Measurements from ENCODE around the gene ITSN1. TPM values are rescaled to one million over a fixed set of nuclear protein-coding genes. Genes with fewer than 3 reads are reported as not detected.

The ITSN1 gene
- total RNA-seq, 4 donors from 2014 or later, result 37.0 to 123 (median 61.1) TPM

DNA sequence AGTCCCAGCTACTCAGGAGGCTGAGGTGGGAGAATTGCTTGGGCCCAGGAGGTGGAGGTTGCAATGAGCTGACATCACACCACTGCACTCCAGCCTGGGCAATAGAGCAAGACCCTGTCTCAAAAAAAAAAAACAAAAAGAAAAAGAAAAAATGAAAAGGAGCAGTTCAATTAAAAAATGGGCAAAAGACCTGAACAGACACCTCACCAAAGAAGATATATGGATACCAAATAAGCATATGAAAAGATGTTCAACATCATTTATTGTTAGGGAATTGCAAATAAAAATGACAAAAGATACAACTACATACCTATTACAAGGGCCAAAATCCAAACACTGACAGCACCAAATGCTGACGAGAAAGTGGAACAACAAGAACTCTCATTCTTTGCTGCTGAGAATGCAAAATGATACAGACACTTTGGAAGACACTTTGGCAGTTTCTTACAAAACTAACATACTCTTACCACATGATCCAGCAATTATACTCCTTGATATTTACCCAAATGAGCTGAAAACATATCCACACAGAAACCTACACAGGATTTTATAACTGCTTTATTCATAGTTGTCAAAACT, 302.0 kb downstream of the ITSN1 start:
- in situ Hi-C loops (cut with MboI; ENCODE audit: low pct_ligation_motif_present in 1 of 4, low pct_unique_long_range_greater_than_20kb in 1 of 4, low sequenced_read_pairs in 3 of 4) (loop anchor here in 1 of 4 donors (25.0 kb wide), 1 partner anchor 268 kb away; no protein-coding TSS in a partner anchor), intact Hi-C loops (cut with DNase I; ENCODE audit: low total_unique reads) (loop anchor here (5.0 kb wide), 1 partner anchor 258 kb away; no protein-coding TSS in a partner anchor)
- H3K27ac ChIP-seq, result no peak overlapping the region
- no peaks in the 10 kb centered on the region for H3K27me3 ChIP-seq
- no peak for DNase-seq
- H3K9me3 ChIP-seq, result no peaks in the 10 kb centered on the region
- TF ChIP-seq POLR2AphosphoS5 (IDR thresholded peaks at IDR 0.05) (no peak), POLR2A (IDR thresholded peaks at IDR 0.05) (no peak), EP300 (IDR thresholded peaks at IDR 0.05; ENCODE audit: low read depth) (no peak)
- TF ChIP-seq, protein P1, sequence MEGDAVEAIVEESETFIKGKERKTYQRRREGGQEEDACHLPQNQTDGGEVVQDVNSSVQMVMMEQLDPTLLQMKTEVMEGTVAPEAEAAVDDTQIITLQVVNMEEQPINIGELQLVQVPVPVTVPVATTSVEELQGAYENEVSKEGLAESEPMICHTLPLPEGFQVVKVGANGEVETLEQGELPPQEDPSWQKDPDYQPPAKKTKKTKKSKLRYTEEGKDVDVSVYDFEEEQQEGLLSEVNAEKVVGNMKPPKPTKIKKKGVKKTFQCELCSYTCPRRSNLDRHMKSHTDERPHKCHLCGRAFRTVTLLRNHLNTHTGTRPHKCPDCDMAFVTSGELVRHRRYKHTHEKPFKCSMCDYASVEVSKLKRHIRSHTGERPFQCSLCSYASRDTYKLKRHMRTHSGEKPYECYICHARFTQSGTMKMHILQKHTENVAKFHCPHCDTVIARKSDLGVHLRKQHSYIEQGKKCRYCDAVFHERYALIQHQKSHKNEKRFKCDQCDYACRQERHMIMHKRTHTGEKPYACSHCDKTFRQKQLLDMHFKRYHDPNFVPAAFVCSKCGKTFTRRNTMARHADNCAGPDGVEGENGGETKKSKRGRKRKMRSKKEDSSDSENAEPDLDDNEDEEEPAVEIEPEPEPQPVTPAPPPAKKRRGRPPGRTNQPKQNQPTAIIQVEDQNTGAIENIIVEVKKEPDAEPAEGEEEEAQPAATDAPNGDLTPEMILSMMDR (IDR thresholded peaks at IDR 0.05), result no peak
- peaks cover 18 to 29% (median 23%) of the 10 kb centered on the region in 4 donors for H3K4me1 ChIP-seq
- 92 to 100% methylated on average over 1 of the region's 1 CpG for WGBS, 2 donors (ENCODE audit: low coverage in 1 of 2)
- no peak overlapping the region for H3K4me3 ChIP-seq
- no peaks in the 10 kb centered on the region for H3K36me3 ChIP-seq

DNA sequence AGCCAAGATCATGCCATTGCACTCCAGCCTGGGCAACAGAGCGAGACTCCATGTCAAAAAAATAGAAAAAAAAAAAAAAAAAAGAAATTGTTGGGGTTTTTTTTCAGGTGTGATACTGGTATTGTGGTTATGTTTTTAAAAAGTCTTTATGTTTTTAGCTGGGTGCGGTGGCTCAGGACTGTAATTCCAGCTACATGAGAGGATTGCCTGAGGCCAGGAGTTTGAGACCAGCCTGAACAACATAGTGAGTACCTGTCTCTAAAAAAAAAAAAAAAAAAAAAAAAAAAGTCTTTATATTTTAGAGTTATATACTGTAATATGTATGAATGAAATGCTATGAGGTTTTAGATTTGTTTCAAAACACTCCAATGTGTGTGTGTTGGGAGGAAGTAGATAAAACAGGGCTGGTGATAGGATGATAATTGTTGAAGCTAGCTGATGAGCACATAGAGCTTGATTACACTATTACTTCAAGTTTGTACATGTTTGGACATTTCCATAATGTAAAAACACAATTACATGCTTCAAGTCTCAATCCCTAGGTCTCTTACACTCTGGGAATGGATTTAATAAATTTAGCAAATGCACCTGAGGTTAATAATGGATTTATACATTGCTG, 303.5 kb downstream of the ITSN1 start:
- Histone ChIP-seq H3K9me3 (no peaks in the 10 kb centered on the region), H3K27ac (no peak overlapping the region), H3K4me3 (no peak overlapping the region), H3K36me3 (no peaks in the 10 kb centered on the region), H3K4me1 (peaks cover 18 to 29% (median 23%) of the 10 kb centered on the region in 4 donors), H3K27me3 (no peaks in the 10 kb centered on the region)
- 92 to 100% methylated on average over 2 of the region's 2 CpGs for WGBS, 2 donors (ENCODE audit: low coverage in 1 of 2)
- intact Hi-C loops (cut with DNase I; ENCODE audit: low total_unique reads), result no loop called here
- DNase-seq, result no peak
- no peak for TF ChIP-seq EP300 (IDR thresholded peaks at IDR 0.05; ENCODE audit: low read depth)
- TF ChIP-seq POLR2A (IDR thresholded peaks at IDR 0.05), result no peak
- no peak for TF ChIP-seq POLR2AphosphoS5 (IDR thresholded peaks at IDR 0.05)
- TF ChIP-seq, protein P1 (IDR thresholded peaks at IDR 0.05), result no peak
- in situ Hi-C loops (cut with MboI; ENCODE audit: low pct_ligation_motif_present in 1 of 4, low pct_unique_long_range_greater_than_20kb in 1 of 4, low sequenced_read_pairs in 3 of 4), result loop anchor here in 1 of 4 donors (25.0 kb wide), 1 partner anchor 267 kb away; no protein-coding TSS in a partner anchor

DNA sequence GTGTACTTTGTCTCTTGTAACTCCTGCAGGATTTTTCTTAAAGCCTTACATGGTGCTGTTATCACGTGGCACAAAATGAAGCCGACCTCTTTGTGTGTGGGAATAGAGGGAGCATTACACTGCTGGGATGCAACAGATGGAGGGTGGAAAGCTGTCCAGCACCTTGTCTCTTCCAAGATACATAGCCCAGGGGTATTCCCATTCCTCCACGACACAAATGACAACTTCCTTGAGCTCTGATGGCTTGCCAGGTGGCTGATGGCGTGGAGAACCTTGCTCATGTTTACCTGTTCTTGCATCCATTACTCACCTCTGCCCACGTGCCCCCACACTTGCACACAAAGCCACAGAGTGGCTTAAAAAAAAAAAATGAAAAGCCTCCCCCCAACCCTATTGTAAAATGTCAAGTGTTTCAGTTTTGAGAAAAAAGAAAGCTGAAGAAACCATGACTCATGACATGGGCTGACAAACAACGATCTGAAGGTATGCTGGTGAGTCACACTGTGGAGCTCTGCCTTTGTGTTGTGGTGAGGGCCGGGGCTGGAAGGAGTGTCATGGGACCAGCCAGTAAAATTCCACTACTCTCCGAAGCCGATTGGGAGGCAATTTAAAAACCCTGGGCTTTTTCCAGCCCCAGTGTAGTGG, 305.3 kb downstream of the ITSN1 start:
- 13 to 15% methylated on average over 5 to 9 of the region's 9 CpGs for WGBS, 2 donors (ENCODE audit: low coverage in 1 of 2)
- intact Hi-C loops (cut with DNase I; ENCODE audit: low total_unique reads), result no loop called here

DNA sequence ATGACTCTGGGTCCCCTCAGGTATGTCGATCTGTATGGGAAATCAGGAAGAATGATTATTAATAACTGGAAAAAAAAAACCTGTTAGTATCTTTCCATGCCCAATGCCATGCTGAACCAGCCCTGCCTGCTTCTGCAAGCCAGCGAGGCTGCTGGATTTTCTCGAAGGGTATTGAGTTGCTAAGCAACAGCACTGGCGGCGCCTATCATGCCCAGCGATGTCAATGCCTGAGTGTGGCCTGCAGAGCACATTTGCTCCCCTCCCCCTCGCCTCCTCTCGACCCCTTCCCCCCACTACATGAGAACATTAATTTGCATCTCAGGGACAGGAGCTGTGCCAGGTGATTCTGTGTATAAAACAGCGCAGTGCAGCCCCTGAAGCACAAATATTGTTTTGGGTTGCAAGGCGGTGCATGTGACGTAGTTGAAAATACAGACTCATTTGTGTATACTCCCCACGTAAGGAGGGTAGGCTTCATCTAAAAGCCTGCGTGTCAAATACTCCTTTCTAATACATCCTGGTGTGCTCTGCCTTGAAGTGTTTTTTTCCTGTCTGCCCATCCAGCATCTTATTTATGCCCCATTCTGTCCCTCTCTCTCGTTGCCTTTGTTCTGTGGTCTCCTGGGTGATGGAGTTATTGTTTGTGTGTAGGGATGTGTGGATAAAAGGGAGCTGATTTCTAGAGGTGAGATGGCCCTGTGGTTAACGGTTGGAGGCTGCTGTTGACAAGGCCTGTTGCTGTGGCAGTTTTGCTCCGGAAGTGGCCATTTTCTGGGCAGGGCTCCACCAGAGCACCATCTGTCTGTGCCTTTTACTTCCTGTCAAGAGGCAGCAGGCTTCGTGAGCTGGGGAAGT, 306.0 kb downstream of the ITSN1 start:
- Histone ChIP-seq H3K27me3 (no peaks in the 10 kb centered on the region), H3K4me3 (peak overlapping the region in 2 of 4 donors; percentile 1 to 2), H3K27ac (peak overlapping the region; percentile 75 to 90 (median 84)), H3K4me1 (peaks cover 16 to 28% (median 23%) of the 10 kb centered on the region in 4 donors), H3K36me3 (no peaks in the 10 kb centered on the region), H3K9me3 (no peaks in the 10 kb centered on the region)
- WGBS, 2 donors (ENCODE audit: low coverage in 1 of 2), result 36 to 67% methylated on average over 6 to 17 of the region's 17 CpGs
- no peak for TF ChIP-seq EP300 (IDR thresholded peaks at IDR 0.05; ENCODE audit: low read depth)
- TF ChIP-seq POLR2A (IDR thresholded peaks at IDR 0.05), result peak; percentile 19
- TF ChIP-seq, protein P1 (IDR thresholded peaks at IDR 0.05), result no peak
- peak in 1 of 3 donors; percentile 5 for TF ChIP-seq POLR2AphosphoS5 (IDR thresholded peaks at IDR 0.05)
- intact Hi-C loops (cut with DNase I; ENCODE audit: low total_unique reads), result no loop called here
- in situ Hi-C loops (cut with MboI; ENCODE audit: low pct_ligation_motif_present in 1 of 4, low pct_unique_long_range_greater_than_20kb in 1 of 4, low sequenced_read_pairs in 3 of 4), result loop anchor here in 1 of 4 donors (25.0 kb wide), 1 partner anchor 264 kb away; no protein-coding TSS in a partner anchor
- peak; percentile 77 for DNase-seq

More for the DNA sequence above, 305.3 kb downstream of the ITSN1 start:
- Histone ChIP-seq H3K9me3 (no peaks in the 10 kb centered on the region), H3K36me3 (no peaks in the 10 kb centered on the region), H3K27me3 (no peaks in the 10 kb centered on the region), H3K27ac (peak overlapping the region; percentile 75 to 90 (median 84)), H3K4me1 (peaks cover 16 to 28% (median 23%) of the 10 kb centered on the region in 4 donors), H3K4me3 (peak overlapping the region in 2 of 4 donors; percentile 2 to 20)
- DNase-seq, result peak; percentile 83
- TF ChIP-seq EP300 (IDR thresholded peaks at IDR 0.05; ENCODE audit: low read depth) (no peak), POLR2A (IDR thresholded peaks at IDR 0.05) (no peak), POLR2AphosphoS5 (IDR thresholded peaks at IDR 0.05) (peak; percentile 57 to 69 (median 62))
- in situ Hi-C loops (cut with MboI; ENCODE audit: low pct_ligation_motif_present in 1 of 4, low pct_unique_long_range_greater_than_20kb in 1 of 4, low sequenced_read_pairs in 3 of 4), result loop anchor here in 1 of 4 donors (25.0 kb wide), 1 partner anchor 265 kb away; no protein-coding TSS in a partner anchor
